Activated T-cell treated with anti-CD3 and anti-CD28 coated beads, Interleukin-2, amount 50 U/mL, for 4 hours (primary cell): ENCODE measurements around the gene CHADL. TPM values are rescaled to one million over a fixed set of nuclear protein-coding genes. Genes with fewer than 3 reads are reported as not detected.

Source experiments
- ATAC-seq, 2 donors: fragments of 200-7000 bp; cut with Tn5 transposase; one replicate each; pipeline ENCODE4 v1.10.0; 2021
- DNase-seq: peaks from one replicate; pipeline ENCODE4 v3.0.0-alpha.2; 2020
- H3K27me3 Mint-ChIP-seq: one replicate; pipeline ENCODE4 v1.8.0; 2021; ENCODE audit warnings: low read depth, mixed read lengths
- H3K36me3 Mint-ChIP-seq: one replicate; pipeline ENCODE4 v1.8.0; 2022; ENCODE audit warnings: mixed read lengths; ENCODE audit not compliant: insufficient read depth
- H3K4me1 Mint-ChIP-seq: one replicate; pipeline ENCODE4 v1.8.0; 2021; ENCODE audit warnings: low read depth, mixed read lengths
- H3K4me3 Mint-ChIP-seq: one replicate; pipeline ENCODE4 v1.8.0; 2021; ENCODE audit warnings: mild to moderate bottlenecking, moderate library complexity, mixed read lengths
- H3K9me3 Mint-ChIP-seq: one replicate; pipeline ENCODE4 v1.8.0; 2021; ENCODE audit warnings: mixed read lengths
- total RNA-seq, 3 donors: library from RNA; stranded (reverse); gene quantifications; one replicate each; pipeline ENCODE4 v1.2.1, GENCODE V29; 2021

Gene CHADL
- total RNA-seq, 3 donors from 2014 or later: 0.24 to 0.86 (median 0.60) TPM

- Mint-ChIP-seq H3K27me3 (no peaks in the 10 kb centered on the region), H3K9me3 (no peaks in the 10 kb centered on the region), H3K4me1 (no peaks in the 10 kb centered on the region), H3K36me3 (peaks cover 25% of the 10 kb centered on the region), H3K4me3 (no peak overlapping the region)
- DNase-seq (no peak), ATAC-seq (no peak)
Measured at GRCh38 chr22:41247703-41248102, 7.0 kb upstream of the CHADL start.

- no peaks in the 10 kb centered on the region for H3K27me3 Mint-ChIP-seq
- no peak for DNase-seq
- no peak overlapping the region for H3K4me3 Mint-ChIP-seq
- no peaks in the 10 kb centered on the region for H3K4me1 Mint-ChIP-seq
- H3K36me3 Mint-ChIP-seq: peaks cover 17% of the 10 kb centered on the region
- ATAC-seq: peak in 1 of 2 donors; percentile 19
- H3K9me3 Mint-ChIP-seq: no peaks in the 10 kb centered on the region
Measured at GRCh38 chr22:41245917-41246499, 5.3 kb upstream of the CHADL start.

- peaks cover 3% of the 10 kb centered on the region for H3K4me1 Mint-ChIP-seq
- H3K36me3 Mint-ChIP-seq: peaks cover 8% of the 10 kb centered on the region
- no peak for ATAC-seq
- H3K27me3 Mint-ChIP-seq: no peaks in the 10 kb centered on the region
- H3K9me3 Mint-ChIP-seq: no peaks in the 10 kb centered on the region
- DNase-seq: no peak
- H3K4me3 Mint-ChIP-seq: no peak overlapping the region
Measured at GRCh38 chr22:41243361-41243760, 2.6 kb upstream of the CHADL start.

- no peak overlapping the region for H3K4me3 Mint-ChIP-seq
- DNase-seq (no peak), ATAC-seq (no peak)
- H3K4me1 Mint-ChIP-seq: peaks cover 3% of the 10 kb centered on the region
- peaks cover 5% of the 10 kb centered on the region for H3K36me3 Mint-ChIP-seq
- H3K27me3 Mint-ChIP-seq: no peaks in the 10 kb centered on the region
- no peaks in the 10 kb centered on the region for H3K9me3 Mint-ChIP-seq
Measured at GRCh38 chr22:41242396-41243117, 1.8 kb upstream of the CHADL start.

GRCh38 chr22:41241133-41241676, 474 bp upstream of the CHADL start:
- Mint-ChIP-seq H3K4me3 (no peak overlapping the region), H3K36me3 (no peaks in the 10 kb centered on the region), H3K4me1 (peaks cover 10% of the 10 kb centered on the region), H3K9me3 (no peaks in the 10 kb centered on the region), H3K27me3 (no peaks in the 10 kb centered on the region)
- DNase-seq (no peak), ATAC-seq (no peak)

- ATAC-seq (no peak), DNase-seq (no peak)
- no peaks in the 10 kb centered on the region for H3K27me3 Mint-ChIP-seq
- H3K4me1 Mint-ChIP-seq: peaks cover 10% of the 10 kb centered on the region
- H3K36me3 Mint-ChIP-seq: no peaks in the 10 kb centered on the region
- H3K4me3 Mint-ChIP-seq: no peak overlapping the region
- H3K9me3 Mint-ChIP-seq: no peaks in the 10 kb centered on the region
Measured at GRCh38 chr22:41239443-41240128, 1.1 kb downstream of the CHADL start.

- Mint-ChIP-seq H3K9me3 (no peaks in the 10 kb centered on the region), H3K36me3 (no peaks in the 10 kb centered on the region), H3K4me3 (peak overlapping the region; percentile 51), H3K27me3 (no peaks in the 10 kb centered on the region), H3K4me1 (peaks cover 10% of the 10 kb centered on the region)
- DNase-seq (no peak), ATAC-seq (no peak)
Measured at GRCh38 chr22:41238570-41239442, 1.9 kb downstream of the CHADL start.

GRCh38 chr22:41237707-41238569, 2.8 kb downstream of the CHADL start:
- Mint-ChIP-seq H3K9me3 (no peaks in the 10 kb centered on the region), H3K27me3 (no peaks in the 10 kb centered on the region), H3K4me3 (peak overlapping the region; percentile 59), H3K4me1 (peaks cover 10% of the 10 kb centered on the region), H3K36me3 (no peaks in the 10 kb centered on the region)
- ATAC-seq (peak; percentile 86 to 92), DNase-seq (peak; percentile 75)

GRCh38 chr22:41237036-41237706, 3.6 kb downstream of the CHADL start:
- DNase-seq: no peak
- ATAC-seq: no peak
- H3K4me1 Mint-ChIP-seq: peaks cover 10% of the 10 kb centered on the region
- no peaks in the 10 kb centered on the region for H3K9me3 Mint-ChIP-seq
- H3K27me3 Mint-ChIP-seq: no peaks in the 10 kb centered on the region
- no peaks in the 10 kb centered on the region for H3K36me3 Mint-ChIP-seq
- H3K4me3 Mint-ChIP-seq: peak overlapping the region; percentile 59

- DNase-seq (no peak), ATAC-seq (no peak)
- Mint-ChIP-seq H3K27me3 (no peaks in the 10 kb centered on the region), H3K36me3 (peaks cover 2% of the 10 kb centered on the region), H3K9me3 (no peaks in the 10 kb centered on the region), H3K4me1 (peaks cover 10% of the 10 kb centered on the region), H3K4me3 (no peak overlapping the region)
Measured at GRCh38 chr22:41234815-41235695, 5.7 kb downstream of the CHADL start.

GRCh38 chr22:41231369-41231768, 9.4 kb downstream of the CHADL start:
- ATAC-seq (no peak), DNase-seq (no peak)
- Mint-ChIP-seq H3K4me3 (no peak overlapping the region), H3K27me3 (no peaks in the 10 kb centered on the region), H3K4me1 (no peaks in the 10 kb centered on the region), H3K9me3 (no peaks in the 10 kb centered on the region), H3K36me3 (peaks cover 7% of the 10 kb centered on the region)

GRCh38 chr22:41230401-41230785, 10.3 kb downstream of the CHADL start:
- DNase-seq (no peak), ATAC-seq (no peak)
- Mint-ChIP-seq H3K4me1 (no peaks in the 10 kb centered on the region), H3K4me3 (no peak overlapping the region), H3K9me3 (no peaks in the 10 kb centered on the region), H3K36me3 (peaks cover 7% of the 10 kb centered on the region), H3K27me3 (no peaks in the 10 kb centered on the region)
